ENCODE data around the gene KIAA0513. TPM values are rescaled to one million over a fixed set of nuclear protein-coding genes. Genes with fewer than 3 reads are reported as not detected.
A peak's percentile ranks its signal among the peaks of the same experiment; 100 is the strongest.

KIAA0513 gene
- total RNA-seq, 6 donors from 2014 or later, result 21.6 to 77.5 (median 37.9) TPM

GRCh38 chr16:85090181-85090580, 62.6 kb downstream of the KIAA0513 start:
- H3K27me3 ChIP-seq, result no peaks in the 10 kb centered on the region
- peak overlapping the region in 1 of 4 donors; percentile 12 for H3K27ac ChIP-seq
- H3K9me3 ChIP-seq, result no peaks in the 10 kb centered on the region
- DNase-seq (no peak), ATAC-seq (ENCODE audit: low FRiP score in 2 of 2) (no peak)
- TF ChIP-seq POLR2A (IDR thresholded peaks at IDR 0.05) (no peak), POLR2AphosphoS5 (IDR thresholded peaks at IDR 0.05) (no peak), EP300 (IDR thresholded peaks at IDR 0.05) (no peak), CTCF (IDR thresholded peaks at IDR 0.05) (no peak)
- peaks cover 3 to 35% (median 24%) of the 10 kb centered on the region in 4 donors for H3K4me1 ChIP-seq
- 59 to 61% methylated on average over 13 of the region's 13 CpGs for WGBS, 2 donors
- H3K36me3 ChIP-seq, result peaks cover 0 to 21% (median 9%) of the 10 kb centered on the region in 4 donors
- H3K4me3 ChIP-seq, result no peak overlapping the region

DNA sequence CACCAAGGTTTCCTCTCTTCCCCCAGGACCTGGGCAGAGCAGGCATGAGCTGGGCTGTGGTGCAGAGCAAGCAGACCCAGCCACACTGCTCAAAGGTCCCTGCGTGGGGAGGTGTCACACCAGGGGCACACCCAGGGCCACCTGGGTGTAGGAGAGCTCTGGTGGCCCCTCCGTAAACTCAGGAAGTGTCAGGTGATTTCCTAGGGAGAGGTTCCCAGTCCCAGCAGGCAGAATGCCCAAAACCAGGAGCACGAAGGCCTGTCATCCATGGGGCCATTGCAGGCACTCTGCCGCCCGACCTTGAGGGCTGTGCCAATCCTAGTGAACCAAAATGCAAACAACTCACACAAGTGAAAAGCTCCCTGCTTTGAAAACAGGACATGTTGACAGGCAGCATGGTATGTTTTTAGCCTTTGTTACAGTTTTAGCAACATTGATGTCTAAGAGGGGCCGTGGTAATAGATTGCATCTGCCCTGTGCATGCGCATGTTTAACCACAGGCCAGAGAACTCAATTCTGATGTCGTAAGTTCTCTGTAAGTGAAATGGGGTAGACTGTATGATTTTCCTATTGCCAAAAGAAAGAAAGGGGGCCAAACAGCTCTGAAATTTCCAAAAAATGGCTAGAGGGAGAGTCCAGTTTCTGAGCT, 63.4 kb downstream of the KIAA0513 start:
- TF ChIP-seq EP300 (IDR thresholded peaks at IDR 0.05) (no peak), POLR2AphosphoS5 (IDR thresholded peaks at IDR 0.05) (no peak), POLR2A (IDR thresholded peaks at IDR 0.05) (no peak), CTCF (IDR thresholded peaks at IDR 0.05) (no peak)
- H3K27me3 ChIP-seq, result no peaks in the 10 kb centered on the region
- no peak for ATAC-seq (ENCODE audit: low FRiP score in 2 of 2)
- H3K4me1 ChIP-seq, result peaks cover 3 to 35% (median 24%) of the 10 kb centered on the region in 4 donors
- H3K36me3 ChIP-seq, result peaks cover 0 to 21% (median 9%) of the 10 kb centered on the region in 4 donors
- 50 to 54% methylated on average over 7 of the region's 8 CpGs for WGBS, 2 donors
- DNase-seq, result no peak
- H3K27ac ChIP-seq, result peak overlapping the region in 1 of 4 donors; percentile 12
- no peaks in the 10 kb centered on the region for H3K9me3 ChIP-seq
- H3K4me3 ChIP-seq, result no peak overlapping the region

- H3K4me3 ChIP-seq, result no peak overlapping the region
- 77 to 78% methylated on average over 7 of the region's 7 CpGs for WGBS, 2 donors
- H3K27ac ChIP-seq, result peak overlapping the region in 1 of 4 donors; percentile 12
- DNase-seq, result no peak
- H3K9me3 ChIP-seq, result no peaks in the 10 kb centered on the region
- H3K36me3 ChIP-seq, result peaks cover 0 to 21% (median 9%) of the 10 kb centered on the region in 4 donors
- no peak for ATAC-seq (ENCODE audit: low FRiP score in 2 of 2)
- H3K4me1 ChIP-seq, result peaks cover 3 to 34% (median 23%) of the 10 kb centered on the region in 4 donors
- TF ChIP-seq POLR2A (IDR thresholded peaks at IDR 0.05), result no peak
- no peak for TF ChIP-seq POLR2AphosphoS5 (IDR thresholded peaks at IDR 0.05)
- TF ChIP-seq EP300 (IDR thresholded peaks at IDR 0.05), result no peak
- TF ChIP-seq CTCF (IDR thresholded peaks at IDR 0.05), result no peak
- no peaks in the 10 kb centered on the region for H3K27me3 ChIP-seq
Measured at GRCh38 chr16:85091522-85091910, 63.9 kb downstream of the KIAA0513 start.

- no peaks in the 10 kb centered on the region for H3K9me3 ChIP-seq
- DNase-seq (no peak), ATAC-seq (ENCODE audit: low FRiP score in 2 of 2) (no peak)
- TF ChIP-seq CTCF (IDR thresholded peaks at IDR 0.05) (no peak), POLR2A (IDR thresholded peaks at IDR 0.05) (no peak), EP300 (IDR thresholded peaks at IDR 0.05) (no peak), POLR2AphosphoS5 (IDR thresholded peaks at IDR 0.05) (no peak)
- no peak overlapping the region for H3K4me3 ChIP-seq
- H3K36me3 ChIP-seq, result peaks cover 0 to 18% (median 6%) of the 10 kb centered on the region in 4 donors
- H3K4me1 ChIP-seq, result peaks cover 3 to 29% (median 22%) of the 10 kb centered on the region in 4 donors
- no peak overlapping the region for H3K27ac ChIP-seq
- H3K27me3 ChIP-seq, result no peaks in the 10 kb centered on the region
- 79 to 82% methylated on average over 9 of the region's 9 CpGs for WGBS, 2 donors
Measured at GRCh38 chr16:85092309-85092708, 64.7 kb downstream of the KIAA0513 start.

GRCh38 chr16:85092851-85093250, 65.3 kb downstream of the KIAA0513 start:
- Histone ChIP-seq H3K4me3 (no peak overlapping the region), H3K9me3 (no peaks in the 10 kb centered on the region), H3K4me1 (peaks cover 3 to 29% (median 22%) of the 10 kb centered on the region in 4 donors), H3K36me3 (peaks cover 0 to 14% (median 5%) of the 10 kb centered on the region in 4 donors), H3K27ac (no peak overlapping the region), H3K27me3 (no peaks in the 10 kb centered on the region)
- no peak for TF ChIP-seq EP300 (IDR thresholded peaks at IDR 0.05)
- no peak for TF ChIP-seq CTCF (IDR thresholded peaks at IDR 0.05)
- TF ChIP-seq POLR2A (IDR thresholded peaks at IDR 0.05), result no peak
- TF ChIP-seq POLR2AphosphoS5 (IDR thresholded peaks at IDR 0.05), result no peak
- ATAC-seq (ENCODE audit: low FRiP score in 2 of 2) (no peak), DNase-seq (no peak)
- 88 to 92% methylated on average over 14 to 18 of the region's 18 CpGs for WGBS, 2 donors
